ENCODE data around the gene MAS1. TPM values are rescaled to one million over a fixed set of nuclear protein-coding genes. Genes with fewer than 3 reads are reported as not detected.
"Not testable (repeated sequence)": the region's sequence is repeated elsewhere in the genome, so short reads cannot be mapped to it uniquely, and the experiment has no call there.

MAS1 gene
- total RNA-seq, 2 donors from 2014 or later: not detected

- H3K4me1 ChIP-seq: no peaks in the 10 kb centered on the region
- ATAC-seq (no peak), DNase-seq (no peak)
- no peak for TF ChIP-seq CTCF (IDR thresholded peaks at IDR 0.05)
- no peak for TF ChIP-seq POLR2A (IDR thresholded peaks at IDR 0.05)
- H3K36me3 ChIP-seq (replicated peaks in 1 of 2; ENCODE audit: insufficient read depth in 1 of 2, low read depth in 2 of 2): no peaks in the 10 kb centered on the region
- no peaks in the 10 kb centered on the region for H3K9me3 ChIP-seq
- 89% methylated on average over 4 of the region's 4 CpGs for WGBS, 2 donors
- H3K4me3 ChIP-seq: no peak overlapping the region
- intact Hi-C loops (cut with DNase I): no loop called here
- no peak overlapping the region for H3K27ac ChIP-seq
- H3K27me3 ChIP-seq: no peaks in the 10 kb centered on the region
Measured at GRCh38 chr6:159916237-159916636, 25.4 kb downstream of the MAS1 start.

DNA sequence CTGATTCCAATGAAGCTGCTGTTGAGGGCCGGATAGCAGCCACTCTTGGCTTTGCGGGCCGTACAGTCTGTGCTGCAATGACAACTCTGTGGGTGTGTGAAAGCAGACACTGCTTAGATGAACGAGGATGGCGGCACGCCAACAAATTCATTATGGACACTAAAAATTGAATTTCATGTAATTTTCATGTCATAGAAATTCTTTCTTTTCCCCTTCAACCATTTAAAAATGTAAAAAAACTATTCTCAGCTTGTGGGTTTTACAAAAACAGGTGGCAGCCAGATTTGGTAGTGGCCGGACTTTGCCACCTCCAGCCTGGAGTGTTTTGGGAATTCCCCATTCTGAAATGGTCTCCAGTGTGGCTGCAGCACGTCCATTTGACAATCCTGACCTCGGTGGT lies 26.0 kb downstream of the MAS1 start:
- WGBS, 2 donors: 63 to 70% methylated on average over 9 of the region's 9 CpGs
- DNase-seq (no peak), ATAC-seq (no peak)
- Histone ChIP-seq H3K9me3 (no peaks in the 10 kb centered on the region), H3K4me1 (no peaks in the 10 kb centered on the region), H3K36me3 (replicated peaks in 1 of 2; ENCODE audit: insufficient read depth in 1 of 2, low read depth in 2 of 2) (no peaks in the 10 kb centered on the region), H3K4me3 (no peak overlapping the region), H3K27ac (no peak overlapping the region), H3K27me3 (no peaks in the 10 kb centered on the region)
- intact Hi-C loops (cut with DNase I): no loop called here
- no peak for TF ChIP-seq POLR2A (IDR thresholded peaks at IDR 0.05)
- no peak for TF ChIP-seq CTCF (IDR thresholded peaks at IDR 0.05)

- ATAC-seq (no peak), DNase-seq (no peak)
- no peaks in the 10 kb centered on the region for H3K4me1 ChIP-seq
- no peaks in the 10 kb centered on the region for H3K9me3 ChIP-seq
- no peaks in the 10 kb centered on the region for H3K27me3 ChIP-seq
- 73 to 80% methylated on average over 7 of the region's 7 CpGs for WGBS, 2 donors
- no peak overlapping the region for H3K27ac ChIP-seq
- H3K36me3 ChIP-seq (replicated peaks in 1 of 2; ENCODE audit: insufficient read depth in 1 of 2, low read depth in 2 of 2): no peaks in the 10 kb centered on the region
- H3K4me3 ChIP-seq: no peak overlapping the region
- intact Hi-C loops (cut with DNase I): no loop called here
- no peak for TF ChIP-seq POLR2A (IDR thresholded peaks at IDR 0.05)
- TF ChIP-seq CTCF (IDR thresholded peaks at IDR 0.05): no peak
Measured at GRCh38 chr6:159919011-159919511, 28.3 kb downstream of the MAS1 start.

DNA sequence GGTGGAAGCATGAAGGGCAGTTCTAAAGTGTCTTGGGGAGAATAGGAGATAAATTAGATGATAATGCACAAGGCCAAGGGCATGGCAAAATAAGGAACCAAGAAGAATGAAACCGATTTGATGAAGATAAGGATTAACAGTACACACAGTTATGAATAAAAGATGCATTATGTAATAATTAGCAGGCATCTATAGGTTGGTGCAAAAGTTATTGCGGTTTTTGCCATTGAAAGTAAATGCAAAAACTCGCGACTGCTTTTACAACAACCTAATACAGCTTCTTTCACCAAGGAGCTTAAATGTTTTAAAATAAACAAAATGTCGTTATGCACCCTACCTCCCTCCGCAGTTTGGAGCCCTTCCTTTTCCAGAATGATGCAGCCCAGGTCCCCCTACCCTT lies 29.0 kb downstream of the MAS1 start:
- Histone ChIP-seq H3K36me3 (replicated peaks in 1 of 2; ENCODE audit: insufficient read depth in 1 of 2, low read depth in 2 of 2) (no peaks in the 10 kb centered on the region), H3K4me1 (no peaks in the 10 kb centered on the region), H3K4me3 (no peak overlapping the region), H3K27me3 (no peaks in the 10 kb centered on the region), H3K27ac (no peak overlapping the region), H3K9me3 (no peaks in the 10 kb centered on the region)
- 67 to 70% methylated on average over 6 of the region's 6 CpGs for WGBS, 2 donors
- ATAC-seq: no peak
- no peak for TF ChIP-seq CTCF (IDR thresholded peaks at IDR 0.05)
- TF ChIP-seq POLR2A (IDR thresholded peaks at IDR 0.05): no peak
- no peak for DNase-seq
- intact Hi-C loops (cut with DNase I): no loop called here

GRCh38 chr6:159924150-159924549 lies 33.4 kb downstream of the MAS1 start:
- intact Hi-C loops (cut with DNase I); H3K4me3 ChIP-seq; H3K27me3 ChIP-seq; H3K36me3 ChIP-seq (replicated peaks in 1 of 2; ENCODE audit: insufficient read depth in 1 of 2, low read depth in 2 of 2); H3K27ac ChIP-seq; ATAC-seq; DNase-seq; H3K9me3 ChIP-seq; H3K4me1 ChIP-seq: not testable (repeated sequence)
- 61 to 69% methylated on average over 2 of the region's 2 CpGs for WGBS, 2 donors

Data from body of pancreas (tissue), 4 donors.